Muscle layer of duodenum (tissue), 2 donors: ENCODE data around the gene PKIB.

Source experiments
- H3K27ac ChIP-seq: one replicate; pipeline ENCODE4 v1.7.0; 2013; ENCODE audit warnings: mild to moderate bottlenecking, low read length
- H3K27me3 ChIP-seq: one replicate; pipeline ENCODE4 v1.7.0; 2013; ENCODE audit warnings: low read depth, mild to moderate bottlenecking, control low read depth, low read length
- H3K36me3 ChIP-seq, 2 donors: one replicate each; pipeline ENCODE4 v1.7.0; 2013; ENCODE audit warnings: low read length in 2 of 2, control low read depth in 1 of 2, mild to moderate bottlenecking in 1 of 2; ENCODE audit not compliant: insufficient read depth in 2 of 2, control insufficient read depth in 1 of 2
- H3K4me1 ChIP-seq, 2 donors: one replicate each; pipeline ENCODE4 v1.7.0; 2013; ENCODE audit warnings: low read length in 2 of 2, mild to moderate bottlenecking in 2 of 2, control low read depth in 1 of 2, moderate library complexity in 1 of 2; ENCODE audit not compliant: insufficient read depth in 2 of 2, control insufficient read depth in 1 of 2
- H3K4me3 ChIP-seq, 2 donors: one replicate each; pipeline ENCODE4 v1.7.0; 2013; ENCODE audit warnings: low read length in 2 of 2, low read depth in 1 of 2, mild to moderate bottlenecking in 1 of 2
- H3K9me3 ChIP-seq, 2 donors: one replicate each; pipeline ENCODE4 v1.7.0; 2013; ENCODE audit warnings: low read length in 2 of 2, control low read depth in 1 of 2, mild to moderate bottlenecking in 1 of 2; ENCODE audit not compliant: control insufficient read depth in 1 of 2
- donor health status: healthy.

Gene PKIB

GRCh38 chr6:122710908-122711635 is 100.9 kb downstream of the PKIB start:
- no peaks in the 10 kb centered on the region for H3K36me3 ChIP-seq
- no peaks in the 10 kb centered on the region for H3K27me3 ChIP-seq

DNA sequence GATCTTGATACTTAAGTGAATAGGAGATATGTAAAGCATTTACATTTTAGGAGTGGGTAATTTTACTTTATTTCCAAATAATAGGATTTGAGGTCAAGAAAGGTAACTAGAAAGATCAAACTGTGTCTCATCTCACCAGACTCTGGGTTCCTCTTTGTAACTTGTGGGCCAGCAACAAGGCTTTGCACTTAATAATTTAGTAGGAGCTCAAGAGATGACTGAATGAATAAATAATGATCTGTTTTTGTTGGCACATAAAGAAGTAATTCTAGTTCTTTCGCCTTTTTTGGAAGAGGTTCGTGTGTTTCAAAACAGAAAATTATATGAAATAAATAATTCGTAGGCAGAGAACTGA is 101.9 kb downstream of the PKIB start:
- no peaks in the 10 kb centered on the region for H3K36me3 ChIP-seq
- no peaks in the 10 kb centered on the region for H3K9me3 ChIP-seq
- no peaks in the 10 kb centered on the region for H3K4me1 ChIP-seq
- no peak overlapping the region for H3K4me3 ChIP-seq
- no peak overlapping the region for H3K27ac ChIP-seq
- no peaks in the 10 kb centered on the region for H3K27me3 ChIP-seq

More at GRCh38 chr6:122710908-122711635, 100.9 kb downstream of the PKIB start:
- Histone ChIP-seq H3K4me3 (no peak overlapping the region), H3K4me1 (no peaks in the 10 kb centered on the region), H3K27ac (no peak overlapping the region), H3K9me3 (no peaks in the 10 kb centered on the region)

DNA sequence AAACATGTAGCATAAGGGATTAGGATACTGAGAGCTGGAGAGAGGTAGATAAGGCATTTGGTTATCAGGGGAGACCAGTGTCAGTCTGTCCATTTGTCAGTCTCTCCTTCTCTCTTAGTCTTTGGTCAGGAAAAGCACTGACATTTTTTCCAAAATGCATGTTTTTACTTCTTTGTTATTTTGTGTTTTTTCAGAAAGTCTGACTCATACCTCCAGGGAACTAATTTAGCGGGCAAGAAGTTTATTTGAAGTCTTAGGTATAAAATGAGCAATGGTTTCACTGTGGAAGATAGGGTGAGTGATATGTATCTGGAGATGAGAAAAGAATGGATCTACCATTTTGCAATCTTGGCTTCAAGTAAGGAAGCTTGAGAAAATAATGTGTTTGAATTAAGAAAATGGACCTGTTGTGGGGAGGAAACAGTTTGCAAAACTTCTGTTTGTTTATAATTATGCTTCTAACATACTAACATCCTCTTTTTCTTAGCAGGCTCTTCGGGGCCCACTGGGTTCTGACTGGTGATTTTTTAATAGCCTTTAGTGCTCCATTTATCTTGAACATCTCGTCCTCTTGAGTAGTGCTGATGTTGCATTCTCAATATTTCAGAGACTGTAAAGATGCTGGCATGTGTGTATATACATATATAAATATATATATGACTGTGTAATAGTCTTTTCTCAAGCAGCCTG is 102.4 kb downstream of the PKIB start:
- no peak overlapping the region for H3K27ac ChIP-seq
- H3K4me3 ChIP-seq: no peak overlapping the region
- no peaks in the 10 kb centered on the region for H3K4me1 ChIP-seq
- H3K27me3 ChIP-seq: no peaks in the 10 kb centered on the region
- H3K9me3 ChIP-seq: no peaks in the 10 kb centered on the region
- H3K36me3 ChIP-seq: no peaks in the 10 kb centered on the region

DNA sequence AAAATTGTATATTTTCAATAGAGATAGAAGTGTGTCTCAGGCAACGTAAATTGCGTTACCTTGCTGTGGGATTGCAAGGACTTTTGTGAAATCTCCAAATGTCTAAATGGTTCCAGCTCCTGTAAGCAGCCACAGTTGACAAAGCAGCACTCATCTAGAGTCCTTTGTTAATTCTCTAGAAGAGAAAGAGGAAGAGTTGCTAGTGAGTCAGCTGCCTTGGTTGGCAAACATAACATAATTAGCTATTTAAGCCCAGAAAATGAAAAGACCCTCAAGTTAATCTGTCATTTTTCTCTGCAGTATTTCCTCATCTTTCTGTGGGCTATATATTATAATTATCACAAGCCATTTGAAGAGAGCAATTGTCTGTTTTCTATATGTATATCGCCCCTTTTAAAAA is 102.9 kb downstream of the PKIB start:
- no peaks in the 10 kb centered on the region for H3K27me3 ChIP-seq
- H3K9me3 ChIP-seq: no peaks in the 10 kb centered on the region
- no peak overlapping the region for H3K27ac ChIP-seq
- H3K4me3 ChIP-seq: no peak overlapping the region
- H3K4me1 ChIP-seq: no peaks in the 10 kb centered on the region
- H3K36me3 ChIP-seq: no peaks in the 10 kb centered on the region

- H3K27ac ChIP-seq: no peak overlapping the region
- H3K4me1 ChIP-seq: no peaks in the 10 kb centered on the region
- H3K4me3 ChIP-seq: no peak overlapping the region
- H3K36me3 ChIP-seq: no peaks in the 10 kb centered on the region
- H3K9me3 ChIP-seq: no peaks in the 10 kb centered on the region
- H3K27me3 ChIP-seq: no peaks in the 10 kb centered on the region
These were observed 103.9 kb downstream of the PKIB start for GRCh38 chr6:122714059-122714458.

DNA sequence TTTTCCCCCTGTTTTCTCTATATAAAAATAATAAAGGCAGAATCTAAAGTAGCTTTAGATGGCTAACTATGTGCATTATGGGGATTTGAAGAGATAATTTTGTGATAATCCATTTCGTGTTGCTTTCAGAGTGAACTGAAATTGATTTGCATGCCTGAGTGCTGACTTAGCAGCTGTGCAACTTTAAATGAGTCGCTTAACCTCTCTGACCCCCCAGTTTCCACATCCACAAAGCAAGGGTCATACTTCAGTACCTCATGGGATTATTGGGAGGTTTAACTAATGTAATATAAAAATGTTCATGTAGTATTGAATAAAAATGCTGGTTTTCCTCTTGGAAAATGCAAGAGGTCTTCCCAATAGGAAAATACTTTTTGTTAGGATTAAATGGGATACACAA is 105.5 kb downstream of the PKIB start:
- Histone ChIP-seq H3K4me1 (no peaks in the 10 kb centered on the region), H3K9me3 (no peaks in the 10 kb centered on the region), H3K27me3 (no peaks in the 10 kb centered on the region), H3K36me3 (no peaks in the 10 kb centered on the region), H3K27ac (no peak overlapping the region), H3K4me3 (no peak overlapping the region)

- Histone ChIP-seq H3K4me3 (no peak overlapping the region), H3K36me3 (no peaks in the 10 kb centered on the region), H3K27ac (no peak overlapping the region), H3K27me3 (no peaks in the 10 kb centered on the region), H3K9me3 (no peaks in the 10 kb centered on the region), H3K4me1 (no peaks in the 10 kb centered on the region)
These were observed 107.1 kb downstream of the PKIB start for GRCh38 chr6:122717350-122717749.

DNA sequence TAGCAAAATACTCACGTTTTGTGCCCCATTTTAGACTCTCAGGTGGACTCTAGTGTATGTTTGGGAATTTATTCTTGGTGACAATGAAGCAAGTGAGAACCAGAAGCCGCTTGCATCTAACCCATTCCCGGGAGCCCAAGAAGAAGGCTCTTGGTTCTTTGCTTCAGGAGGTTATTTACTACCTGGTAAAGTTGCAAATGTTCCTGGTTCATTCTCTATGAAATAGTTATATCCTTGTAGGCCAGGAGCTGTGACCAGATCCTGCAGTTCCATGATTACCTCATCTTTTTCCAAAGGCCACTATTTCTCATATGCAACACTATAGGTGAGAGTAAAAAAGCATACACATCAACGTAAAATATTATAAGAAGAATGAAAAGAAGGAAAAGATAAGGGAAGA is 108.4 kb downstream of the PKIB start:
- no peaks in the 10 kb centered on the region for H3K9me3 ChIP-seq
- no peaks in the 10 kb centered on the region for H3K27me3 ChIP-seq
- H3K27ac ChIP-seq: no peak overlapping the region
- H3K4me3 ChIP-seq: no peak overlapping the region
- H3K4me1 ChIP-seq: no peaks in the 10 kb centered on the region
- H3K36me3 ChIP-seq: no peaks in the 10 kb centered on the region

DNA sequence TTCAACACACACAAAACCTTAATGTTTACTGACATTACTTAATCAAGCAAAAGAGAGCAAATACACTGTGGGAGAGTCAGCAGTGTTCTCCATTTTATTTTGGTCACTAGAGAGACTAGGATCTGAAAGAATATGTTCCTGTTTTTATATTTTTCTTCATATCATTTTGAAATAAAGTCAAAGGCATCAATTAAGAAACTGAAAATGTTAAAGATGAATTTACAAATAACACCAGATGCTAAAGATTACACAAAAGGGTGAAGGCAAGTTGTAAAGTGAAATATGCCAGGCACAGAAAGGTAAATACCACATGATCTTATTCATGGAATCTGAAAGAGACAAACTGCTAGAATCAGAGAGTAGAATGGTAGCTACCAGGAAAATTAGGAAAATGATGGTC is 109.0 kb downstream of the PKIB start:
- H3K27me3 ChIP-seq: no peaks in the 10 kb centered on the region
- H3K4me1 ChIP-seq: no peaks in the 10 kb centered on the region
- H3K4me3 ChIP-seq: no peak overlapping the region
- no peaks in the 10 kb centered on the region for H3K9me3 ChIP-seq
- no peak overlapping the region for H3K27ac ChIP-seq
- H3K36me3 ChIP-seq: no peaks in the 10 kb centered on the region

GRCh38 chr6:122722746-122723145 is 112.5 kb downstream of the PKIB start:
- no peak overlapping the region for H3K4me3 ChIP-seq
- H3K36me3 ChIP-seq: no peaks in the 10 kb centered on the region
- no peaks in the 10 kb centered on the region for H3K27me3 ChIP-seq
- no peaks in the 10 kb centered on the region for H3K4me1 ChIP-seq
- no peaks in the 10 kb centered on the region for H3K9me3 ChIP-seq
- H3K27ac ChIP-seq: no peak overlapping the region

- H3K36me3 ChIP-seq: no peaks in the 10 kb centered on the region
- H3K4me1 ChIP-seq: no peaks in the 10 kb centered on the region
- no peak overlapping the region for H3K27ac ChIP-seq
- H3K4me3 ChIP-seq: no peak overlapping the region
- H3K27me3 ChIP-seq: no peaks in the 10 kb centered on the region
- no peaks in the 10 kb centered on the region for H3K9me3 ChIP-seq
These were observed 116.4 kb downstream of the PKIB start for GRCh38 chr6:122726649-122727048.

- H3K9me3 ChIP-seq: no peaks in the 10 kb centered on the region
- no peaks in the 10 kb centered on the region for H3K36me3 ChIP-seq
- no peaks in the 10 kb centered on the region for H3K27me3 ChIP-seq
- no peak overlapping the region for H3K27ac ChIP-seq
- H3K4me3 ChIP-seq: no peak overlapping the region
- no peaks in the 10 kb centered on the region for H3K4me1 ChIP-seq
These were observed 117.0 kb downstream of the PKIB start for GRCh38 chr6:122727244-122727643.
